Neuron (in vitro differentiated cells): ENCODE data around the gene SPATA22.
"Not testable (repeated sequence)": the region's sequence is repeated elsewhere in the genome, so short reads cannot be mapped to it uniquely, and the experiment has no call there.

Experiments
- H2AFZ ChIP-seq: one replicate; pipeline ENCODE4 v1.6.1; 2013; ENCODE audit warnings: low read depth, mild to moderate bottlenecking, inconsistent platforms, low read length, moderate library complexity
- H3K27me3 ChIP-seq: one replicate; pipeline ENCODE4 v1.6.1; 2013; ENCODE audit warnings: low read length; ENCODE audit not compliant: insufficient read depth
- H3K36me3 ChIP-seq: one replicate; pipeline ENCODE4 v1.6.1; 2013; ENCODE audit warnings: low read length; ENCODE audit not compliant: insufficient read depth
- H3K4me1 ChIP-seq: one replicate; pipeline ENCODE4 v1.6.1; 2013; ENCODE audit warnings: low read length; ENCODE audit not compliant: insufficient read depth
- H3K4me3 ChIP-seq: 2 replicates; pipeline ENCODE4 v1.5.1; 2013; ENCODE audit warnings: mild to moderate bottlenecking, low read length, moderate library complexity
- H3K9me3 ChIP-seq: one replicate; pipeline ENCODE4 v1.6.1; 2013; ENCODE audit warnings: low read length

Gene SPATA22

DNA sequence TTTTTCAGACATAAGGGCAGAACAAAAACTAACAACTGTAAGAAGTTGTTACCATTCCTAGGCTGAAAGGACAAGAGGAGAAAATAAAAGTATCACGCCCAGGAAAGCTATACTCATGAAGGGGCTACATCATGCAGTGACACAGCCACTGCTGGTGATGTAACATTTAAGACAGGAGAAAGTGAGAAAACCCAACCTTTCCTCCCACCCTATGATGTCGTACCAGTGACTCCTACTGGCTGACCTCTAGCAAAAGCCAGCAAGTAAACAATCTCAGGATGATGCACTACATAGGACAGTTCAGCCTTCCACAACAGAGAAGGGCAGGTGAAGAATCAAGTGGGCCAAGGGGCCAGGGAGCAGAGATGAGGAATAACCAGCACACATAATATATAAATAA lies 24.0 kb downstream of the SPATA22 start:
- Histone ChIP-seq H3K4me1 (no peaks in the 10 kb centered on the region), H3K27me3 (no peaks in the 10 kb centered on the region), H3K9me3 (no peaks in the 10 kb centered on the region), H3K36me3 (no peaks in the 10 kb centered on the region), H2AFZ (no peak overlapping the region), H3K4me3 (no peak overlapping the region)

DNA sequence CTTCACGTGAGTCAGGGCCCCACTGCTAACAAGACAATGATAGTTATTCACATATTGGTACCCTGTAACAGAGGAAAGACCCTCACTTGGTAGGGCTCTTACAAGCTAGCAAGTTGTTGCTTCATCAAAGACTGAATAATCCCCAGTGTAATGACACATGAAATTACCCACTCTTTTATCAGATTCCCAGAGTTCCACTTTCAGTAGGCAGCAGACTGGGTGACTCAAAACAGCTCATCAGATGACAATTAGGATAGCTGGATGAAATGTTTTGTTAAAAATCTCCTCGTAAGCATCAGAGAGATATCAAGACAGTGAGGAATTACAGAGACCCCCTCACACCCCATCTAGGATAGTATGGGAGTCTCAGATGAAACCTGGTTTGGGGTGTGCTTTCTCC lies 31.2 kb downstream of the SPATA22 start:
- Histone ChIP-seq H3K36me3 (no peaks in the 10 kb centered on the region), H3K27me3 (peaks cover 2% of the 10 kb centered on the region), H3K4me1 (no peaks in the 10 kb centered on the region), H3K9me3 (no peaks in the 10 kb centered on the region), H3K4me3 (no peak overlapping the region), H2AFZ (no peak overlapping the region)

DNA sequence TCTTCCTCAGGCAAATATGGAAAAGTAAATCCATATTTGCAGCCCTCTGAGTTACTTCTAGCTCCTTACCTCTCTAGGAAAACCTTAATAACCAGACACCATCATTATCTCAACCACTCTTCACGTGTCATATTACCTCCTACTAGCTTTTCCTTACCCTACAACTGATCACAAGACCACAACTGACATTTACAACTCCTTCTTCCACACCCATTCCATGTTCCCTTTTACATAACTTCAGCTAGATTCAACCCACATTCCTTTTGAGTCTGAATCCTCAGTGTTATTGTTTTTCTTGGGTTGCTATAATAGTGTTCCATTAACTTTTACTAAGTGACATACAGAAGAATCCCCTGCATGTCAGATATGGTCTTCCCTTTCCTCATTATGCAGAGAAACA lies 33.3 kb downstream of the SPATA22 start:
- H2AFZ ChIP-seq: no peak overlapping the region
- peaks cover 2% of the 10 kb centered on the region for H3K27me3 ChIP-seq
- no peaks in the 10 kb centered on the region for H3K9me3 ChIP-seq
- no peak overlapping the region for H3K4me3 ChIP-seq
- H3K4me1 ChIP-seq: no peaks in the 10 kb centered on the region
- no peaks in the 10 kb centered on the region for H3K36me3 ChIP-seq

DNA sequence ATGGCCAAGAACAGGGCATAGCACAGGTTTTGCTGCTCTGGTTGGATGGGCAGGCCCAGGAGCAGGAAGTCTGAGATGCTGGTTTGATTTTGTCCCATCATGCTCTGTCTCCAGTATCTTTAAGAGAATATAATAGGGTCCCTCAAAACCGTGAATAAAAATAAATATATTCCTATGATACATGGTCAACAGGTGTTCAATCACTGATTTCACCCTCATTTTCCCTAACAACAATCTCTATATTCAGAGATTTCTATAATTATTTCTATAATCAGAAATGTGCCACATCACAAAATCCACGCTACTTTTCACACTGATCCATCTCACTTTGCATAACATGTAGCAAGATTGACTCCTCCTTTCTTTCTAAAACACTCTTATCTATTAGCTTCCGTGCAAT lies 37.9 kb downstream of the SPATA22 start, which contains the start of gene OR1E2:
Gene OR1E2 (minus strand): TSS at position 101 of the 400 bp plus-strand sequence. CDS start 0 bp downstream, at position 101.
- Histone ChIP-seq H3K27me3 (no peaks in the 10 kb centered on the region), H3K36me3 (no peaks in the 10 kb centered on the region)

DNA sequence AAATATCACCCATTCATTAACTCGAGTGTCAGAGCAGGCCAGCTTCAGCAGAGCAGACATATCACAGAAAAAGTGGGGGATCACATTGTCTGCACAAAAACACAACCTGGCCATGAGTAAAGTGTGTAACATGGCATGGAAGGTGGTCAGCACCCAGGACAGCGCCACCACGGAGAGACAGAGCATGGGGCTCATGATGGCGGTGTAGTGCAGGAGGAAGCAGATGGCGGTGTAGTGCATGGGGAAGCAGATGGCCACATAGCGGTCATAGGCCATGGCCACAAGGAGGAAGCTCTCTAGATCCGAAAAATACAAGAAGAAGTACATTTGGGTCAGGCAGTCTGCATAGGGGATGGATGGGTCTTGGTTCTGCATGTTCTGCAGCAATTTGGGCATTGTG lies 38.4 kb downstream of the SPATA22 start:
- not testable (repeated sequence) for H3K36me3 ChIP-seq, H3K4me1 ChIP-seq

More for the DNA sequence above, 37.9 kb downstream of the SPATA22 start, which contains the start of gene OR1E2:
- Histone ChIP-seq H3K4me3 (no peak within 1 kb of the TSS), H3K9me3 (no peaks in the 10 kb centered on the region), H3K4me1 (no peaks in the 10 kb centered on the region), H2AFZ (no peak within 1 kb of the TSS)

DNA sequence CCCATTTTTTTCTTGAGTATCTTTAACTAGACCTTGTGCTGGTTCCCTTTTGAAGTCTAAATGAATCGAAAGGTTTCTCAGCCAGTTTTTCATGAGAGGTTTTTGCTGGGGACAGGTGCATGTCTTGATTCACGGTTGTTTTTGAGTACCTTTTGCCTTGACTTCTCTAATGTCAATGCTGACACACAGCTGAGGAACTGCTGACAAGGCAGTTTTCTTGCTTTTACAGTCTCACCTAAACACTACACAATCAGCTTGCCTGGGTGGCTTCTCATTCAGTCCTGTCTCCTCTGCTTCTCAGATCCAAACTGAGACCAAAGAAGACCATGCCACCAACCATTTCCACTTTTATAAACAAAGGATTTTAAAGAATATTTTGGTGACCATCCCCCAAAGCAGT lies 53.4 kb downstream of the SPATA22 start:
- H3K36me3 ChIP-seq: no peaks in the 10 kb centered on the region
- H3K4me3 ChIP-seq: no peak overlapping the region
- H2AFZ ChIP-seq: no peak overlapping the region
- H3K27me3 ChIP-seq: no peaks in the 10 kb centered on the region
- H3K4me1 ChIP-seq: no peaks in the 10 kb centered on the region
- H3K9me3 ChIP-seq: no peaks in the 10 kb centered on the region

More for the DNA sequence above, 38.4 kb downstream of the SPATA22 start:
- not testable (repeated sequence) for H3K9me3 ChIP-seq, H3K27me3 ChIP-seq, H2AFZ ChIP-seq, H3K4me3 ChIP-seq

DNA sequence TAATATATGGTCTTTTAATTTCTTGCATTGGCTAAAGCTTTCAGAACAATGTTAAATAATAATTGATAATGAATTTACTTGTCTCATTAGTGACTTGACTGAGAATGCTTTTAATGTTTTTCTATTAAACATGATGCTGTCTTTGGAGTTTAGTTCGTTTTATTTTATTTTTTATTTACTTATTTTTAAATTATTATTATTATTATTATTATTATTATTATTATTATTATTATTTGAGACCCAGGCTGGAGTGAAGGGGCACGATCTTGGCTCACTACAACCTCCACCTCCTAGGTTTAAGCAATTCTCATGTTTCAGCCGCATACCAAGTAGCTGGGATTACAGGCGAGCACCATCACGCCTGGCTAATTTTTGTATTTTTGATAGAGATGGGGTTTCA lies 56.0 kb downstream of the SPATA22 start:
- no peaks in the 10 kb centered on the region for H3K27me3 ChIP-seq
- no peaks in the 10 kb centered on the region for H3K36me3 ChIP-seq
- no peak overlapping the region for H2AFZ ChIP-seq
- no peak overlapping the region for H3K4me3 ChIP-seq
- no peaks in the 10 kb centered on the region for H3K9me3 ChIP-seq
- no peaks in the 10 kb centered on the region for H3K4me1 ChIP-seq

DNA sequence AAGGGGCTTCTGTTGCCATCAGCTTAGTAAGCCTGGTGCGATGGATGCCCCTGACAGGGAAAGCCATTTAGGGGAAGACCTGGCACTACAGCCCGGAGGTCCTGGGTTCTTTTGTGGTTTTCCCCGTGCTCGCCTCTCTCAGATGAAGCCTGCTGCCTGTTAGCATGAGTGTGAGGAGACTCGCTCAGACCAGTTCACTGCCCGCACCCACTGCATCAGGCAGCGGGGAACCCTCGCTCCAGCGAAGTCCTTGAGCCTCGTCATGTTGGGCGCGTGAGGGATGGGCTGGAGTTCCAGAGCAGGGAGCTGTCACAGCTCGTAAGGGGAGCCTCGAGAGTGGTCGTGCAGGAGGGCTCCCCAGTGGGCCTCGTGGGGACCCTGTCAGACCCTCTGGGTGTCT lies 59.4 kb downstream of the SPATA22 start:
- H3K9me3 ChIP-seq, H3K36me3 ChIP-seq, H3K4me1 ChIP-seq, H3K4me3 ChIP-seq, H3K27me3 ChIP-seq, H2AFZ ChIP-seq: not testable (repeated sequence)

DNA sequence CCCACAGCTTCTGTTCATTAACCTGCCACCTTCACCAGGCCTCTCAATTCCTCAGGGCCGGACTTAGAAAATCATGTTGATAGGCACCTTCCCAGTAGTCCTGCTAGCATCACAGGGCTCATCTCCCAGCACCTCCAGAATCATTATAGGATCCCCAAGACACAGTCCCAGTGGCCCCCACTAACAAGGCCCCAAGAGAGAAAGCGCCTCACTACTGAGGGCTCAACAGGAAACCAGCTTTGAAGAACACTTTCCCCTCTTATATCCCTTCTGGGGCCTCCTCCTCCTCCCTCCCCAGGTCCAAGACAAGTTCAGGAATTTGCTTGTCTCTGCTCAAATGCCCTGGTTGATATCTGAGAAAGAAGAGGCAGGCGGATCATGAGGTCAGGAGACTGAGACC lies 60.5 kb downstream of the SPATA22 start, which contains the start of gene OR3A3:
Gene OR3A3 (plus strand): TSS at position 301 of the 400 bp plus-strand sequence.
- Histone ChIP-seq H3K4me3 (no peak within 1 kb of the TSS), H3K9me3 (no peaks in the 10 kb centered on the region), H3K36me3 (no peaks in the 10 kb centered on the region)

DNA sequence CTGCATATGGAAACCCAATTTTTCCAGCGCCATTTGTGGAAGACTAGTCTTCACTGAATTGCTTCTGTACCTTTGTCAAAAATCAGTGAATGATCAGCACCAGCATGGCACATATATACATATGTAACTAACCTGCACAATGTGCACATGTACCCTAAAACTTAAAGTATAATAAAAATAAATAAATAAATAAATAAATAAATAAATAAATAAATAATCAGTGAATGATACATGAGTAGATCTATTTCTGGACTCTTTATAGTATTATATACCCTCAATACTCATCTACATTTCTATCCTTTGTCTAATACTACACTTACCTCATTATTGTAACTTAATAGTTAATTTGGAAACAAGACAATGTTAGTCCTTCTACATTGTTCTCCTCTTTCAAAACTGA lies 67.8 kb downstream of the SPATA22 start:
- H3K9me3 ChIP-seq, H2AFZ ChIP-seq, H3K4me1 ChIP-seq, H3K4me3 ChIP-seq, H3K27me3 ChIP-seq, H3K36me3 ChIP-seq: not testable (repeated sequence)

More for the DNA sequence above, 60.5 kb downstream of the SPATA22 start, which contains the start of gene OR3A3:
- Histone ChIP-seq H2AFZ (no peak within 1 kb of the TSS), H3K27me3 (no peaks in the 10 kb centered on the region), H3K4me1 (no peaks in the 10 kb centered on the region)

DNA sequence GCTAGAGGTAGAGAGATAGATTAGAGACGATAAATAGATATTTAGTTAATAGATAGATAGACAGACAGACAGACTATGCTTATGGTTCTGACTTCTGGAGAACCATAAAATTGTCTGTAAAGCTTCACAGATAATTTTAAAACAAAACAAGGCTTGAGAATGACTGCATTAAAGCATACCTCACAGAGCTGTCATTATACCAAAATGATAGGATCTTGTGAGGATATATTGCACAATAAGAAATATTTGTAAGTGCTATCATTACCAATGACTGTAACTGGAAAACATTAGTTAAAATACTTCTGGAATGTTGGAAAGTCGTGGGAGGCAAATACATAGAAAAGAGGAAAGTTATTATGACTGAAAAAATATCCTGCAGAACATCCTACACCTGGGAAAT lies 69.8 kb downstream of the SPATA22 start:
- Histone ChIP-seq H3K4me1 (no peaks in the 10 kb centered on the region), H3K9me3 (no peaks in the 10 kb centered on the region), H3K36me3 (no peaks in the 10 kb centered on the region), H3K27me3 (no peaks in the 10 kb centered on the region), H3K4me3 (no peak overlapping the region), H2AFZ (no peak overlapping the region)

DNA sequence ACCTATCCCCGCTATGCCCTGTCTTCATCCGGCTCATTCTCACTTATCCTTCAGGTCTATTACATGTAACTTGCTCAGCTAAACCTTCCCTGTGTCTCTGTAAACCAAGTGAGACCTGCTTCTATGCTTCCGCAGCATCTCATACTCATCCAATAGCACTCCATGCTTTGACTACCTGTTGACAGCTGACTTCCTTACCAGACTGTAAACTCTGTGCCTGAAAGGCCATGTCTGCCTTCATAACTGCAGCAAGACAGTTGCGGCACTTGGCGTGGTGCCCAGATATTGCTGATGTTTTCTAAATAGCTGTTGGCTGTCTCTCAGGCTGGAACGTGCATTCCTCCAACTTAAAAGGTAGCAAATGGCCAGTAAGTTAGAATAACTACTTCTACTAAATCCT lies 71.6 kb downstream of the SPATA22 start:
- Histone ChIP-seq H3K36me3 (no peaks in the 10 kb centered on the region), H2AFZ (no peak overlapping the region), H3K4me1 (no peaks in the 10 kb centered on the region), H3K9me3 (no peaks in the 10 kb centered on the region), H3K4me3 (no peak overlapping the region), H3K27me3 (no peaks in the 10 kb centered on the region)

DNA sequence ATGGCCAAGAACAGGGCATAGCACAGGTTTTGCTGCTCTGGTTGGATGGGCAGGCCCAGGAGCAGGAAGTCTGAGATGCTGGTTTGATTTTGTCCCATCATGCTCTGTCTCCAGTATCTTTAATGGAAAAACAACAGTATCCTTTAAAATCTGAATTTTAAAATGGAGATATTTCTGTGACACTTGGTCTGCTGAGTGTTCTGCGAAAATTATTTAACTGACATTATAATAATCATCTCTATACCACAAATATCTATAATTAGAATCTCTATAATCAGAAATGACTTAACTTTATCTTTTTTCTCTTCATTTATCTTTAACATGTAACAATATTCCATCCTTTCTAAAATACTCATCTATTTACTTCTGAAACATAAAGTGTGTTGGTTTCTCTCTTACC lies 73.3 kb downstream of the SPATA22 start, which contains the start of gene OR1E1:
Gene OR1E1 (minus strand): TSS at position 101 of the 400 bp plus-strand sequence. CDS start 0 bp downstream, at position 101.
- H3K4me3 ChIP-seq: no peak within 1 kb of the TSS
- H3K9me3 ChIP-seq: no peaks in the 10 kb centered on the region
- H3K27me3 ChIP-seq: no peaks in the 10 kb centered on the region
- H3K36me3 ChIP-seq: no peaks in the 10 kb centered on the region
- H2AFZ ChIP-seq: no peak within 1 kb of the TSS
- H3K4me1 ChIP-seq: no peaks in the 10 kb centered on the region

DNA sequence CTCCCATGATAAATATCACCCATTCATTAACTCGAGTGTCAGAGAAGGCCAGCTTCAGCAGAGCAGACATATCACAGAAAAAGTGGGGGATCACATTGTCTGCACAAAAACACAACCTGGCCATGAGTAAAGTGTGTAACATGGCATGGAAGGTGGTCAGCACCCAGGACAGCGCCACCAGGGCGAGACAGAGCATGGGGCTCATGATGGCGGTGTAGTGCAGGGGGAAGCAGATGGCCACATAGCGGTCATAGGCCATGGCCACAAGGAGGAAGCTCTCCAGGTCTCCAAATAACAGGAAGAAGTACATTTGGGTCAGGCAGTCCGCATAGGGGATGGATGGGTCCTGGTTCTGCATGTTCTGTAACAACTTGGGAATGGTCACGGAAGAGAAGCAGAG lies 73.8 kb downstream of the SPATA22 start:
- H2AFZ ChIP-seq, H3K9me3 ChIP-seq, H3K36me3 ChIP-seq, H3K27me3 ChIP-seq, H3K4me1 ChIP-seq, H3K4me3 ChIP-seq: not testable (repeated sequence)
